K562 (cell line): Measurements from ENCODE around the gene GDF2. TPM values are rescaled to one million over a fixed set of nuclear protein-coding genes. Genes with fewer than 3 reads are reported as not detected.

Source experiments
- PRPF4 ChIP-seq: fragments of 200-400 bp; formaldehyde crosslinking; IDR thresholded peaks from one replicate; pipeline ENCODE4 v1.6.1; 2017; ENCODE audit warnings: low read length, low read depth, mild to moderate bottlenecking; ENCODE audit not compliant: insufficient read depth, poor library complexity, severe bottlenecking
- ZFP36 ChIP-seq: fragments of 150-350 bp; IDR thresholded peaks from 2 replicates; pipeline ENCODE4 v1.6.1; 2018; ENCODE audit warnings: low read length, low read depth; ENCODE audit not compliant: partially characterized antibody
- ZNF197 ChIP-seq: fragments of 200-800 bp; sonication (Bioruptor generic); IDR thresholded peaks from 2 replicates; pipeline ENCODE4 v1.6.1; 2016; ENCODE audit warnings: low read depth, missing genetic modification characterization, missing compliant biosample characterization
- ZNF239 ChIP-seq: fragments of 250-450 bp; sonication (Bioruptor Pico); IDR thresholded peaks from 2 replicates; pipeline ENCODE4 v1.4.0; 2020; ENCODE audit warnings: mild to moderate bottlenecking
- polyA plus RNA-seq, 8 experiments: library from polyadenylated mRNA; depleted of rRNA in 4 of 8; stranded (reverse) in 5 of 8; unstranded in 3 of 8; fragments of >200 nt; fragmentation: Nextera tagmentation in 2 of 8; fragmentation: Illumina TruSeq in 1 of 8; extraction: Ambion mirVana in 2 of 8; extraction: Trizol in 1 of 8; gene quantifications; 2 replicates each; pipeline versions ENCODE4 v1.2.1 to v1.2.3, GENCODE V29; 2011 to 2014; ENCODE audit warnings: inconsistent platforms in 1 of 8, missing spikeins in 1 of 8
- total RNA-seq, 7 experiments: library from RNA; depleted of rRNA in 6 of 7; stranded (reverse); fragments of >200 nt in 6 of 7; fragmentation: Illumina TruSeq in 2 of 7; extraction: Trizol in 2 of 7; gene quantifications; 2 replicates each; pipeline versions ENCODE4 v1.2.1 to v1.2.3, GENCODE V29; 2011 to 2021; ENCODE audit warnings: low replicate concordance in 1 of 7
- TF ChIP-seq, protein P1 (sequence below): sonication (generic); formaldehyde crosslinking; IDR thresholded peaks from 2 replicates; pipeline ENCODE4 v1.8.0; 2023; ENCODE audit warnings: mild to moderate bottlenecking, missing genetic modification reagents
- TF ChIP-seq, protein P2 (sequence below): fragments of 200-600 bp; sonication (generic); IDR thresholded peaks from one replicate; pipeline ENCODE4 v1.6.1; 2012; ENCODE audit warnings: mild to moderate bottlenecking, low read depth, low read length, inconsistent platforms
- TF ChIP-seq, protein P3 (sequence below): sonication (generic); formaldehyde crosslinking; IDR thresholded peaks from 2 replicates; pipeline ENCODE4 v1.8.0; 2022; ENCODE audit warnings: mild to moderate bottlenecking, low read depth, missing genetic modification reagents
- TF ChIP-seq, protein P4 (sequence below): fragments of 450-650 bp; formaldehyde crosslinking; IDR thresholded peaks from 2 replicates; pipeline ENCODE4 v1.4.0; 2022; ENCODE audit warnings: missing genetic modification characterization

GDF2 gene
- total and polyA plus RNA-seq, 9 of the 15 experiments (the other 6 are each of a cell fraction or from before 2014, with no cell fraction given), result 0.08 to 0.58 (median 0.27) TPM; not detected in 2

DNA sequence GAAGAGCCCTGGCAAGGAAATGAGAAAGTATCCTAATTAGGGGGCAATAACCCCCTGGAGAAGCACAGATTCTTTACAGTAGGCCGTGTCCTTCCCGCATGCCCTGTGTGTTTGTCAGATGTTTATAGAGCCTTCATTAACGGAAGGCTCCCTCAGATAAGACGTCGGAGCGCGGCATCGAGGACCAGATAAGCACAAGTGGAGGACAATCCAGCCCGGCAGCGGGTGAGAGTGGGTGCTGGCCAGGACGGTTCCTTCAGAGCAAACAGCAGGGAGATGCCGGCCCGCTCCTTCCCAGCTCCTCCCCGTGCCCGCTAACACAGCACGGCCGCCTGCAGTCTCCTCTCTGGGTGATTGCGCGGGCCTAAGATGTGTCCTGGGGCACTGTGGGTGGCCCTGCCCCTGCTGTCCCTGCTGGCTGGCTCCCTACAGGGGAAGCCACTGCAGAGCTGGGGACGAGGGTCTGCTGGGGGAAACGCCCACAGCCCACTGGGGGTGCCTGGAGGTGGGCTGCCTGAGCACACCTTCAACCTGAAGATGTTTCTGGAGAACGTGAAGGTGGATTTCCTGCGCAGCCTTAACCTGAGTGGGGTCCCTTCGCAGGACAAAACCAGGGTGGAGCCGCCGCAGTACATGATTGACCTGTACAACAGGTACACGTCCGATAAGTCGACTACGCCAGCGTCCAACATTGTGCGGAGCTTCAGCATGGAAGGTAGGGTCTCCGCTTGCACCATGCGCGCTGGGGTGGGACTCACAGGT lies at the start of gene GDF2 (continued):
- TF ChIP-seq, protein P1, sequence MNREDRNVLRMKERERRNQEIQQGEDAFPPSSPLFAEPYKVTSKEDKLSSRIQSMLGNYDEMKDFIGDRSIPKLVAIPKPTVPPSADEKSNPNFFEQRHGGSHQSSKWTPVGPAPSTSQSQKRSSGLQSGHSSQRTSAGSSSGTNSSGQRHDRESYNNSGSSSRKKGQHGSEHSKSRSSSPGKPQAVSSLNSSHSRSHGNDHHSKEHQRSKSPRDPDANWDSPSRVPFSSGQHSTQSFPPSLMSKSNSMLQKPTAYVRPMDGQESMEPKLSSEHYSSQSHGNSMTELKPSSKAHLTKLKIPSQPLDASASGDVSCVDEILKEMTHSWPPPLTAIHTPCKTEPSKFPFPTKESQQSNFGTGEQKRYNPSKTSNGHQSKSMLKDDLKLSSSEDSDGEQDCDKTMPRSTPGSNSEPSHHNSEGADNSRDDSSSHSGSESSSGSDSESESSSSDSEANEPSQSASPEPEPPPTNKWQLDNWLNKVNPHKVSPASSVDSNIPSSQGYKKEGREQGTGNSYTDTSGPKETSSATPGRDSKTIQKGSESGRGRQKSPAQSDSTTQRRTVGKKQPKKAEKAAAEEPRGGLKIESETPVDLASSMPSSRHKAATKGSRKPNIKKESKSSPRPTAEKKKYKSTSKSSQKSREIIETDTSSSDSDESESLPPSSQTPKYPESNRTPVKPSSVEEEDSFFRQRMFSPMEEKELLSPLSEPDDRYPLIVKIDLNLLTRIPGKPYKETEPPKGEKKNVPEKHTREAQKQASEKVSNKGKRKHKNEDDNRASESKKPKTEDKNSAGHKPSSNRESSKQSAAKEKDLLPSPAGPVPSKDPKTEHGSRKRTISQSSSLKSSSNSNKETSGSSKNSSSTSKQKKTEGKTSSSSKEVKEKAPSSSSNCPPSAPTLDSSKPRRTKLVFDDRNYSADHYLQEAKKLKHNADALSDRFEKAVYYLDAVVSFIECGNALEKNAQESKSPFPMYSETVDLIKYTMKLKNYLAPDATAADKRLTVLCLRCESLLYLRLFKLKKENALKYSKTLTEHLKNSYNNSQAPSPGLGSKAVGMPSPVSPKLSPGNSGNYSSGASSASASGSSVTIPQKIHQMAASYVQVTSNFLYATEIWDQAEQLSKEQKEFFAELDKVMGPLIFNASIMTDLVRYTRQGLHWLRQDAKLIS, result no peak
- TF ChIP-seq, protein P2, sequence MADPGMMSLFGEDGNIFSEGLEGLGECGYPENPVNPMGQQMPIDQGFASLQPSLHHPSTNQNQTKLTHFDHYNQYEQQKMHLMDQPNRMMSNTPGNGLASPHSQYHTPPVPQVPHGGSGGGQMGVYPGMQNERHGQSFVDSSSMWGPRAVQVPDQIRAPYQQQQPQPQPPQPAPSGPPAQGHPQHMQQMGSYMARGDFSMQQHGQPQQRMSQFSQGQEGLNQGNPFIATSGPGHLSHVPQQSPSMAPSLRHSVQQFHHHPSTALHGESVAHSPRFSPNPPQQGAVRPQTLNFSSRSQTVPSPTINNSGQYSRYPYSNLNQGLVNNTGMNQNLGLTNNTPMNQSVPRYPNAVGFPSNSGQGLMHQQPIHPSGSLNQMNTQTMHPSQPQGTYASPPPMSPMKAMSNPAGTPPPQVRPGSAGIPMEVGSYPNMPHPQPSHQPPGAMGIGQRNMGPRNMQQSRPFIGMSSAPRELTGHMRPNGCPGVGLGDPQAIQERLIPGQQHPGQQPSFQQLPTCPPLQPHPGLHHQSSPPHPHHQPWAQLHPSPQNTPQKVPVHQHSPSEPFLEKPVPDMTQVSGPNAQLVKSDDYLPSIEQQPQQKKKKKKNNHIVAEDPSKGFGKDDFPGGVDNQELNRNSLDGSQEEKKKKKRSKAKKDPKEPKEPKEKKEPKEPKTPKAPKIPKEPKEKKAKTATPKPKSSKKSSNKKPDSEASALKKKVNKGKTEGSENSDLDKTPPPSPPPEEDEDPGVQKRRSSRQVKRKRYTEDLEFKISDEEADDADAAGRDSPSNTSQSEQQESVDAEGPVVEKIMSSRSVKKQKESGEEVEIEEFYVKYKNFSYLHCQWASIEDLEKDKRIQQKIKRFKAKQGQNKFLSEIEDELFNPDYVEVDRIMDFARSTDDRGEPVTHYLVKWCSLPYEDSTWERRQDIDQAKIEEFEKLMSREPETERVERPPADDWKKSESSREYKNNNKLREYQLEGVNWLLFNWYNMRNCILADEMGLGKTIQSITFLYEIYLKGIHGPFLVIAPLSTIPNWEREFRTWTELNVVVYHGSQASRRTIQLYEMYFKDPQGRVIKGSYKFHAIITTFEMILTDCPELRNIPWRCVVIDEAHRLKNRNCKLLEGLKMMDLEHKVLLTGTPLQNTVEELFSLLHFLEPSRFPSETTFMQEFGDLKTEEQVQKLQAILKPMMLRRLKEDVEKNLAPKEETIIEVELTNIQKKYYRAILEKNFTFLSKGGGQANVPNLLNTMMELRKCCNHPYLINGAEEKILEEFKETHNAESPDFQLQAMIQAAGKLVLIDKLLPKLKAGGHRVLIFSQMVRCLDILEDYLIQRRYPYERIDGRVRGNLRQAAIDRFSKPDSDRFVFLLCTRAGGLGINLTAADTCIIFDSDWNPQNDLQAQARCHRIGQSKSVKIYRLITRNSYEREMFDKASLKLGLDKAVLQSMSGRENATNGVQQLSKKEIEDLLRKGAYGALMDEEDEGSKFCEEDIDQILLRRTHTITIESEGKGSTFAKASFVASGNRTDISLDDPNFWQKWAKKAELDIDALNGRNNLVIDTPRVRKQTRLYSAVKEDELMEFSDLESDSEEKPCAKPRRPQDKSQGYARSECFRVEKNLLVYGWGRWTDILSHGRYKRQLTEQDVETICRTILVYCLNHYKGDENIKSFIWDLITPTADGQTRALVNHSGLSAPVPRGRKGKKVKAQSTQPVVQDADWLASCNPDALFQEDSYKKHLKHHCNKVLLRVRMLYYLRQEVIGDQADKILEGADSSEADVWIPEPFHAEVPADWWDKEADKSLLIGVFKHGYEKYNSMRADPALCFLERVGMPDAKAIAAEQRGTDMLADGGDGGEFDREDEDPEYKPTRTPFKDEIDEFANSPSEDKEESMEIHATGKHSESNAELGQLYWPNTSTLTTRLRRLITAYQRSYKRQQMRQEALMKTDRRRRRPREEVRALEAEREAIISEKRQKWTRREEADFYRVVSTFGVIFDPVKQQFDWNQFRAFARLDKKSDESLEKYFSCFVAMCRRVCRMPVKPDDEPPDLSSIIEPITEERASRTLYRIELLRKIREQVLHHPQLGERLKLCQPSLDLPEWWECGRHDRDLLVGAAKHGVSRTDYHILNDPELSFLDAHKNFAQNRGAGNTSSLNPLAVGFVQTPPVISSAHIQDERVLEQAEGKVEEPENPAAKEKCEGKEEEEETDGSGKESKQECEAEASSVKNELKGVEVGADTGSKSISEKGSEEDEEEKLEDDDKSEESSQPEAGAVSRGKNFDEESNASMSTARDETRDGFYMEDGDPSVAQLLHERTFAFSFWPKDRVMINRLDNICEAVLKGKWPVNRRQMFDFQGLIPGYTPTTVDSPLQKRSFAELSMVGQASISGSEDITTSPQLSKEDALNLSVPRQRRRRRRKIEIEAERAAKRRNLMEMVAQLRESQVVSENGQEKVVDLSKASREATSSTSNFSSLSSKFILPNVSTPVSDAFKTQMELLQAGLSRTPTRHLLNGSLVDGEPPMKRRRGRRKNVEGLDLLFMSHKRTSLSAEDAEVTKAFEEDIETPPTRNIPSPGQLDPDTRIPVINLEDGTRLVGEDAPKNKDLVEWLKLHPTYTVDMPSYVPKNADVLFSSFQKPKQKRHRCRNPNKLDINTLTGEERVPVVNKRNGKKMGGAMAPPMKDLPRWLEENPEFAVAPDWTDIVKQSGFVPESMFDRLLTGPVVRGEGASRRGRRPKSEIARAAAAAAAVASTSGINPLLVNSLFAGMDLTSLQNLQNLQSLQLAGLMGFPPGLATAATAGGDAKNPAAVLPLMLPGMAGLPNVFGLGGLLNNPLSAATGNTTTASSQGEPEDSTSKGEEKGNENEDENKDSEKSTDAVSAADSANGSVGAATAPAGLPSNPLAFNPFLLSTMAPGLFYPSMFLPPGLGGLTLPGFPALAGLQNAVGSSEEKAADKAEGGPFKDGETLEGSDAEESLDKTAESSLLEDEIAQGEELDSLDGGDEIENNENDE, result no peak
- TF ChIP-seq ZFP36, result peak; percentile 21
- TF ChIP-seq ZNF197 (CRISPR knock-in tag), result no peak
- TF ChIP-seq, protein P3, sequence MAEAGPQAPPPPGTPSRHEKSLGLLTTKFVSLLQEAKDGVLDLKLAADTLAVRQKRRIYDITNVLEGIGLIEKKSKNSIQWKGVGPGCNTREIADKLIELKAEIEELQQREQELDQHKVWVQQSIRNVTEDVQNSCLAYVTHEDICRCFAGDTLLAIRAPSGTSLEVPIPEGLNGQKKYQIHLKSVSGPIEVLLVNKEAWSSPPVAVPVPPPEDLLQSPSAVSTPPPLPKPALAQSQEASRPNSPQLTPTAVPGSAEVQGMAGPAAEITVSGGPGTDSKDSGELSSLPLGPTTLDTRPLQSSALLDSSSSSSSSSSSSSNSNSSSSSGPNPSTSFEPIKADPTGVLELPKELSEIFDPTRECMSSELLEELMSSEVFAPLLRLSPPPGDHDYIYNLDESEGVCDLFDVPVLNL (CRISPR knock-in tag), result no peak
- TF ChIP-seq, protein P4, sequence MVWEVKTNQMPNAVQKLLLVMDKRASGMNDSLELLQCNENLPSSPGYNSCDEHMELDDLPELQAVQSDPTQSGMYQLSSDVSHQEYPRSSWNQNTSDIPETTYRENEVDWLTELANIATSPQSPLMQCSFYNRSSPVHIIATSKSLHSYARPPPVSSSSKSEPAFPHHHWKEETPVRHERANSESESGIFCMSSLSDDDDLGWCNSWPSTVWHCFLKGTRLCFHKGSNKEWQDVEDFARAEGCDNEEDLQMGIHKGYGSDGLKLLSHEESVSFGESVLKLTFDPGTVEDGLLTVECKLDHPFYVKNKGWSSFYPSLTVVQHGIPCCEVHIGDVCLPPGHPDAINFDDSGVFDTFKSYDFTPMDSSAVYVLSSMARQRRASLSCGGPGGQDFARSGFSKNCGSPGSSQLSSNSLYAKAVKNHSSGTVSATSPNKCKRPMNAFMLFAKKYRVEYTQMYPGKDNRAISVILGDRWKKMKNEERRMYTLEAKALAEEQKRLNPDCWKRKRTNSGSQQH (CRISPR knock-in tag), result no peak
- TF ChIP-seq PRPF4, result no peak
- TF ChIP-seq ZNF239 (CRISPR knock-in tag), result no peak
